NCI-H748 (cell line): ENCODE measurements around the gene EIPR1.
"Not testable (repeated sequence)": the region's sequence is repeated elsewhere in the genome, so short reads cannot be mapped to it uniquely, and the experiment has no call there.

Experiments used
- DNase-seq: peaks from one replicate; lab custom pipeline; 2025; ENCODE audit not compliant: unreplicated experiment; lab: John Stamatoyannopoulos, UW

Gene EIPR1

DNA sequence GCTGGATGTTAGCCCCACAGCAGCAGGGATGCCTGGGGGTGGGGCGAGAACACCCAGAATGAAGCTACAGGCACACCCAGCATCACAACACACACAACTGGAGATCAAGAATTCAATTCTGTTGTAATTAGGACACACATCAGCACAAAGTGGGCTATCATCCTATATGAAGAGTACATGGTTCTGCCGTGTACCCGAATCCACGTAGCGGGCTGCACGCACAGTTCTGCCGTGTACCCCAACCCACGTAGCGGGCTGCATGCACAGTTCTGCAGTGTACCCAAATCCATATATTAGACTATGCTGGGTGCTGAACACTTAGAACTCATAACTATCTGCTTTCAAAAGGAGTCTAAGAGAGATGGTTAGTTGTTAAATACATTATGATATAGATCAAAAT, 86.5 kb downstream of the EIPR1 start:
- no peak for DNase-seq

DNA sequence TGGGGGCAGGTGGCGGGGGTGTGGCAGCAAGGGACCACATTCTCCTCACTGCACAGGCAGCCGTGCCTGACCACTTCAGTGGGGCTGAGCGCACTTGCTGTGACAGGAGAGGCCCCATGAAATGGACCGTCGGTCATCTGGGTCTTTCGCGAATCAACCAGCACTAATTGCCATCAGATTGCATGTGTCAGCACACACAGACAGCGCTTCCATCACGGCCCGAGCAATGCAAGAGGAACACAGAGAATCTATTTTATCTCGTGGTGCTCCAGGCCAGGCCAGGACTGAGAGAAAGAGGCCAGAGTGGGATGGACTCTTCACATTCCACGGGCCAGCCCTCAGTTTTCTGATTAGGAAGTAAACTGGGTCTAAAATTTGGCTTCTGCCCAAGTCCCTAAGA, 87.0 kb downstream of the EIPR1 start:
- DNase-seq, result peak; percentile 33

GRCh38 chr2:3289971-3290370, 87.6 kb downstream of the EIPR1 start:
- no peak for DNase-seq

DNA sequence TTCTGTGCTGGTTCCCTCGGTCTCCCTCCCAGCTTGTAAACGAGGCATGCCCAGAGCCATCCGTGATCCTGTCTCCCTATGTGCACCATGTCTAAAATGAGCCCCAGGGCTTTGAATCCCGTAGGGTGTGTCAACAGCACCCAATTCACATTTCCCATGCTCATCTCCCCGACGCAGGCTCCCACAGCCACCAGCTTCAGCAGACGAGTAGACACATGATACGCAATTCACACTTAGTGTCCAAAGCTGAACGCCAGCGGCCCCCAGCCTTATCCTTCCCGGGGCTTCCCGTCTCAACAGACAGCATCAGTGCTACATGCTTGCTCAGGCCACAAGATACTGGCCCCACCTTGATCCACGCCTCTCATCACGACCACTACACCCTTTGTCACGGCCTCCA, 88.1 kb downstream of the EIPR1 start:
- no peak for DNase-seq

- no peak for DNase-seq
Measured at GRCh38 chr2:3289171-3289515, 88.5 kb downstream of the EIPR1 start.

DNA sequence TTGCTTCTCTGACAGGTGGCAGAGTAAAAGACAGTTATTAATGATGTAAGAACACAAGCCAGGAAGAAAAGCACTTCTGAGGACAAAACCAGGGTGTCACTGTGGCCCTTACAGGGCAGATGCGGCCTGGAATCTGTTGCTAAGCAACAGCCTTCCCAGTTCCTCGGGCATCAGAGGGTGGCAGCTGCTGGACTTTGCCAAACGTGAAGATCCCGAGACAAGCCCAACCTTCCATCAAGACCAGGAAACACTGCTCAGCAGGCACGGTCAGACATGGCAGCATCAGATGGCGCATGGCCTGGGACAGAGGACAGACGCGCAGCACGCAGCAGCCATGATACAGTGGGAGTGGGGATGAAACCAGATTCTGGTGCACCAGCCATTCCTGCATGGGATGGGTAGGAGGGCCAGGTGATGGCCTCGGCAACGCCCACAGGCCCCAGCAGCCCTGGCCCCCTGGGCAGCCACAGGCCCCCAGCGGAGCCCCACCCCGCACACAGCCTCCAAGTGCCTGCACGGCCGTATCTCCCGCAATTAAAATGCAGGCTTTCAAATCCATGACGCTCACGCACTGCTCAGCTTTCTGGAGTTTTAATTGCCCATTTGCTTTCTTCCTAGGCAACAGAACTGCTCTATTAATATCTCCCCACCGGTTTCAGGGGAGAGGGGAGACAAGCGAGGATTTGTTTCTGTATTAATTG, 89.0 kb downstream of the EIPR1 start:
- DNase-seq, result peak; percentile 91

DNA sequence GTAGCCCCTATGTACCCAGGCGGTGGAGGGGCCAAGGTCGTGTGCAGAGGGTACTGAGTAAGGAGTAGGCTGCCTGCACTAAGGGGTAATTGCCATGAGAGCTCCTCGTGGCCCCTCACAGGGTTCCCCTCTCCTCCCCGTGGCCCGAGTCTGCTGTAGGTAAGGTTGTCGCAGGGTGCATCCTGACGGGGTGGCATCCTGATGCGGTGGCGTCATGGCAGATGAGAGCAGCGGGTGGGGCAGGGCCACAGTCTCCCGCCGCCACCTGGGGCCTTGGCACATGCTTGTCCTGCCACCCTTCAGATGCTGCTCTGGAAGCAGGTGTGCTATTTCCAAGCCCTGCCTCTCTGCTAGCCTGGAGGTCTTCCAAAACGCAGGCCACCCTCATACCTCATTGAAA, 89.7 kb downstream of the EIPR1 start:
- DNase-seq, result no peak

- not testable (repeated sequence) for DNase-seq
Measured at GRCh38 chr2:3286646-3287036, 91.0 kb downstream of the EIPR1 start.

GRCh38 chr2:3285901-3286645, 91.5 kb downstream of the EIPR1 start:
- DNase-seq, result peak; percentile 77

DNA sequence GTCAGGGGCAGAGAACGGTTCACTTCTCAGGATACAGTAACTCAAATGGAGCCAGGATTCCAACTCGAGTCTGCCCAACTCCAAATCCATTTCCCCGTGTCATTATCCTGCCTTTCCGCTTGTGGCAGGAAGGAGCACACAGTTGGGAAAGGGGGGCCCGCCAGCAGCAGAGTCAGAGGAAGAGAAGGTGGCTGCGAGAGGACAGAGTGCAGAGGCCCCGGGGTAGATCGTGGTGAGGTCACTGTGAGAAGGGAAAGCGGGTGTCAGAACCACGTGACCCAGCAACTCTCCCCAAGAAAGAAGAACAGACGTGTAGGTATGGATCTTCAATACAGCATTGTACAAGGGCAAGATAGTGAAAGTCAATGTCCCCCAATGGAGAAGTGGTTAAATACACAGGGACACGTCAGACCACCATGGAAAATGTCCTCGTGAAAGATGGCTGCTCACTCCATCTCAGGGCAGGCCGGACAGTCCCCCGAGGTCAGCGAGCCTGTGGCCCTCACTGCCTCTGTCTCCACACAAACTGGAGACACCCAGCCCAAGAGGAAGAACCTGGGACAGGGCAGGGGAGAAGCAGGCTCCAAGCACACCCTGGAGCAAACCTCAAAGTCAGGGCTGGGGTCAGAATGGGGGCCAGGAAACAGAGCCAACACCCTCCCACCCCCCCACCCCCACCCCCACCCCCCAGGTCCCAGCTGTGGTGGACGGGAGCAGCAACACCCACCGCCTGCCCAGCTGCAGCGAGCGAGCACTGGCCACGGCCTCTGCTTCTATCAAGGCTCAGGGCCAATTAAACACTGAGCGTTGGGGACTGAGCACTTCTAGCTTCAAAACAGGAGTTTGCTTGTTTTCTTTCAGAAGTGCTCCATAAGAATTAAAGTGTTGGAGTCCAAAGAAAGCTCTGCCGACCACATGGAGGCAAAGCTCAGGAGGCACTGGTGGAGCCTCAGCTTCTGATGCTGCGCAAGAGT, 92.7 kb downstream of the EIPR1 start:
- DNase-seq, result no peak

DNA sequence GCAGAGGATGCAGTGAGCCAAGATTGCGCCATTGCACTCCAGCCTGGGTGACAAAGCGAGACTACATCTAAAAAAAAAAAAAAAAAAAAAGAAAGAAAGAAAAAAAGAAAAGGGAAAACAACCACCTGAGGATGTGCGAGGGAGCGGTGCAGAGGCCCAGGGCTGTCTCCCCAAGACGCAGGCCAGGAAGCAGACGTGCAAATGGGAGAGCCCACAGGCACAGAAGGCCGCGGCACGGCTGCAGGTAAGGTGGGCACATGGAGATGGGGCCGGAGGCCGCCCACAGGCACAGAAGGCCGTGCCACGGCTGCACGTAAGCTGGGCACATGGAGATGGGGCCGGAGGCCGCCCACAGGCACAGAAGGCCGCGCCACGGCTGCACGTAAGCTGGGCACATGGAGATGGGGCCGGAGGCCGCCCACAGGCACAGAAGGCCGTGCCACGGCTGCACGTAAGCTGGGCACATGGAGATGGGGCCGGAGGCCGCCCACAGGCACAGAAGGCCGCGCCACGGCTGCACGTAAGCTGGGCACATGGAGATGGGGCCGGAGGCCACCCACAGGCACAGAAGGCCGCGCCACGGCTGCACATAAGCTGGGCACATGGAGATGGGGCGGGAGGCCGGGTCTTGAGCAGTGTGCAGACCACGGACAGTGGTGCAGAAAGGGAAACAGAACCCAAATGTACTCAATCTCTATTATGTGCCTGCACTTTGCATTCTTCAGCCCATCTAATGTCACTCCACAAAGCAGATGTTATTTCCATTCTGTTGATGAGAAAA, 93.6 kb downstream of the EIPR1 start:
- DNase-seq, result not testable (repeated sequence)

GRCh38 chr2:3283206-3283605, 94.4 kb downstream of the EIPR1 start:
- no peak for DNase-seq

DNA sequence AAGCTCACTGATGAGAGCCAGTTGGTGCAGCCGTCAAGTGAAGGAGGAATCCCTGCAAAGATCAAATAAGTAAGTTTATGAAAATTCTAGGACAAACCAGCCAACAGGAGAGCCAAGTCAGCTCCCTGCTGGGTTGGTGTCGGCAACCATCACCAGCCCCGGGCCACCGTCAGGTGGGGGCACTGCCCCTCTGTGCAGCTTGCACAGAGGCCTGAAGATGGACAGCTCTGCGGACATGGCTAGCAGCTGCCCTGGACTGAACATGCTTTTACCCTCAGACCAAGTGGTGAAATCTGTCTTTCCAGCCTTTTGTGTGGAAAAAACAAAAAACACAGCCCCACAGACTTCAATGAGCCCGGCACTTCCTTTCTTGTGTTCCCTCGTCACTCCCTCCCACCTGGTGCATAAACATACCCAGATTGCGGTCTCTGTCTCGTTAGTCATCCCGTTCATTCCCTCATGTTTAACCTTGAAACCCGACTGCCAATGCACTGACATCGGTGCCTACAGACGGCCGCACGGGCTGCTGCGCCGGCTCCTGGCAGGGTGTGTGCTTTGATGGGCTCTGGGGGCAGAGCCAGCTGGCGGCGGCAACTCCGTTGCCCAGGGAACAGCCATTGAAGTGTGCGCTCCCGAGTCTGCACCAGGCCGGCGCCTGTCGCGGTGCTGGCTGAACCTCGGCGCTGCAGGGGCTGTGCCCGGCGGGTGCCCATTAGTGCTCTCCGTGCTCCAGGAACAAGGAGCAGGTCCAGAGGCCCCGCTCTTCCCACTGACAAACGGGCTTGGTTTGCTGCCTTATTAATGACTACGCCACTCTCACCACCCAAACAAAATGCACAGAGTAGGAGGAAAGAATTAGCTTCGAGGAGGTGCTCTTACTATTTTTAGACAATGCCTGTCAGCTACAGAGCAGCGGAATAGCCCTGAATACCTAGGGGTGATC, 95.3 kb downstream of the EIPR1 start:
- peak; percentile 97 for DNase-seq

GRCh38 chr2:3280683-3281520, 96.7 kb downstream of the EIPR1 start:
- DNase-seq, result no peak

DNA sequence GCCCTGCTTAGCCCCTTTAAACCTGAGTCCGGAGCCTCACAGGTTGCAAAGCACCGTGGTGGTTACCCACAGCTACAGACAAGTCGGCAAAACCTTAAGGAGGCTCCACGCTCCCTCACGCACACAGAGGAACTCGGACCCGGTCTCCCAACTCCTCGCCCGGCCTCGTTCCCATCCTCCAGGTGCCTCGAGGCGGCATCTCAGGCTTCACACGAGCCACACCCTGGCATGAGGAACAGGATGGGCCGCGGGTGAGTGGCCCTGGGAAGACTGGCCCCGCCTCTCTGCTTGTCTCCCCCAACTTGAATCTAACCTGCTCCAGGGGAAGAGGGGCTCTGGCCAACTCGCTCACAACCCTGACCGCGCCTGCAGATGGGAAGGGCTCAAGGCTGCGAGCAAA, 97.4 kb downstream of the EIPR1 start:
- DNase-seq, result no peak

- no peak for DNase-seq
Measured at GRCh38 chr2:3279236-3279960, 98.2 kb downstream of the EIPR1 start.

DNA sequence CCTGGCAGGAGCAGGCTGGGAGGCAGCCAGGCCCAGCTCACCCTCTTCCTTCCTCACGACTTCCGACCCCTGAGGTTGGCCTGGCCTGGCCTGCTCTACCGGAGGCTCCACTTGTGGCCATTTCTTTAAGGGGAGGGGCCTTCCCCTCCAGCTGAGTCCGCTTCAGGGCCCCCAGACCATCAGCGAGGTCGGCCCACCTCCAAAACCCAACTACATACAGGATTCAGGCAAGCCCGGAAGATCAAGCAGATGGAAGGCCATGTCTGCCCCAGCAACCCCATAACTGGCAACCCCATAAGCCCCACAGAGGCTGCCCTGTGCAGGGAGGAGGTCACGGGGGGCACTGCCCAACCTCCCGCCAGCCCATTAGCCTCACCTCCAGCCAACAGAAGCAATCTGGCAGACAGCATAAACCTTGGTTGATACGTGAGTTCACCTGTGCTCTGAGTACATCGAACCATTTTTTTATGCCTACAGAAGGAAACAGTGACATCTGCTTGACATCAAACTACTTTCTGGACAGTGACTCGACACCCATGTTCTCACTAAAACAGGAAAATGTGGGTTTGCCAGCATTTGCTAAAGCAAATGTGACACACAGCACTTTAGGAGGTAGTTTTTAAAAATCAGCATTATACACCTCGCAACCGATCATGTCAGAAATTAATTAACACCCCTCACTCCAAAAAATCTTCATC, 98.9 kb downstream of the EIPR1 start:
- no peak for DNase-seq
